H9 (cell line): Measurements from ENCODE around the gene RUNX1. TPM values are rescaled to one million over a fixed set of nuclear protein-coding genes. Genes with fewer than 3 reads are reported as not detected.

Experiments used
- DNase-seq: peaks from one replicate; pipeline ENCODE4 v3.0.0-alpha.2; 2017
- H2AFZ ChIP-seq: one replicate; pipeline ENCODE4 v1.6.1; 2013; ENCODE audit warnings: mild to moderate bottlenecking, low read length, control low read depth, moderate library complexity
- H2AK5ac ChIP-seq: 2 replicates; pipeline ENCODE4 v1.6.1; 2013; ENCODE audit warnings: low read length, control low read depth, mixed read lengths; ENCODE audit not compliant: insufficient read length
- H2BK120ac ChIP-seq: one replicate; pipeline ENCODE4 v1.6.1; 2013; ENCODE audit warnings: low read depth, mild to moderate bottlenecking, low read length, control low read depth, inconsistent platforms; ENCODE audit not compliant: poor library complexity, severe bottlenecking
- H2BK12ac ChIP-seq: 2 replicates; pipeline ENCODE4 v1.6.1; 2013; ENCODE audit warnings: low read length, control low read depth, mixed read lengths, low read depth; ENCODE audit not compliant: insufficient read length
- H2BK15ac ChIP-seq: 2 replicates; pipeline ENCODE4 v1.6.1; 2013; ENCODE audit warnings: low read depth, low read length, control low read depth
- H2BK20ac ChIP-seq: one replicate; pipeline ENCODE4 v1.6.1; 2013; ENCODE audit warnings: low read depth, mild to moderate bottlenecking, low read length, control low read depth, inconsistent platforms; ENCODE audit not compliant: poor library complexity, severe bottlenecking
- H2BK5ac ChIP-seq: 2 replicates; pipeline ENCODE4 v1.6.1; 2013; ENCODE audit warnings: low read length, control low read depth, mixed read lengths; ENCODE audit not compliant: insufficient read length
- H3K14ac ChIP-seq: 2 replicates; pipeline ENCODE4 v1.6.1; 2013; ENCODE audit warnings: low read length, control low read depth; ENCODE audit not compliant: insufficient read depth
- H3K18ac ChIP-seq: 2 replicates; pipeline ENCODE4 v1.6.1; 2013; ENCODE audit warnings: low read depth, mild to moderate bottlenecking, mixed read lengths, low read length, control low read depth; ENCODE audit not compliant: insufficient read length
- H3K23ac ChIP-seq: 2 replicates; pipeline ENCODE4 v1.6.1; 2013; ENCODE audit warnings: low read length, control low read depth, mixed read lengths, low read depth; ENCODE audit not compliant: insufficient read length
- H3K23me2 ChIP-seq: 2 replicates; pipeline ENCODE4 v1.6.1; 2013; ENCODE audit warnings: low read depth, mild to moderate bottlenecking, mixed read lengths, low read length, control low read depth; ENCODE audit not compliant: insufficient read length, poor library complexity, severe bottlenecking
- H3K27ac ChIP-seq: 2 replicates; pipeline ENCODE4 v1.5.1; 2013; ENCODE audit warnings: low read length, control low read depth, mixed read lengths, low read depth; ENCODE audit not compliant: insufficient read length
- H3K27me3 ChIP-seq: 2 replicates; pipeline ENCODE4 v1.6.1; 2013; ENCODE audit warnings: low read length, control low read depth, inconsistent platforms; ENCODE audit not compliant: insufficient read depth
- H3K4ac ChIP-seq: 2 replicates; pipeline ENCODE4 v1.6.1; 2013; ENCODE audit warnings: low read depth, mild to moderate bottlenecking, control low read depth, inconsistent platforms, low read length, moderate library complexity
- H3K4me1 ChIP-seq: 2 replicates; pipeline ENCODE4 v1.6.1; 2013; ENCODE audit warnings: low read length, control low read depth, inconsistent platforms; ENCODE audit not compliant: insufficient read depth
- H3K4me2 ChIP-seq: 2 replicates; pipeline ENCODE4 v1.6.1; 2013; ENCODE audit warnings: low read length, control low read depth, mixed read lengths; ENCODE audit not compliant: insufficient read length, insufficient read depth
- H3K56ac ChIP-seq: 2 replicates; pipeline ENCODE4 v1.6.1; 2013; ENCODE audit warnings: low read depth, mild to moderate bottlenecking, mixed read lengths, low read length, control low read depth; ENCODE audit not compliant: insufficient read length
- H3K79me1 ChIP-seq: 2 replicates; pipeline ENCODE4 v1.6.1; 2013; ENCODE audit warnings: low read depth, mild to moderate bottlenecking, moderate library complexity, low read length, control low read depth, inconsistent platforms; ENCODE audit not compliant: insufficient read depth, poor library complexity, severe bottlenecking
- H3K79me2 ChIP-seq: 2 replicates; pipeline ENCODE4 v1.6.1; 2013; ENCODE audit warnings: low read length, control low read depth, inconsistent platforms; ENCODE audit not compliant: insufficient read depth
- H3K9ac ChIP-seq: 2 replicates; pipeline ENCODE4 v1.6.1; 2013; ENCODE audit warnings: low read length, control low read depth, mixed read lengths; ENCODE audit not compliant: insufficient read length; ENCODE audit errors: extremely low read depth
- H3K9me3 ChIP-seq: one replicate; pipeline ENCODE4 v1.6.1; 2013; ENCODE audit warnings: low read depth, low read length, inconsistent platforms; ENCODE audit not compliant: control insufficient read depth
- H3T11ph ChIP-seq: one replicate; pipeline ENCODE4 v1.6.1; 2013; ENCODE audit warnings: mild to moderate bottlenecking, low read length, control low read depth, inconsistent platforms
- H4K20me1 ChIP-seq: one replicate; pipeline ENCODE4 v1.6.1; 2013; ENCODE audit not compliant: control insufficient read depth, insufficient read length, insufficient read depth
- H4K5ac ChIP-seq: 2 replicates; pipeline ENCODE4 v1.6.1; 2013; ENCODE audit warnings: low read depth, mild to moderate bottlenecking, mixed read lengths, low read length, control low read depth; ENCODE audit not compliant: insufficient read length
- H4K8ac ChIP-seq: replicated peaks from 2 replicates; pipeline ENCODE4 v1.6.1; 2013; ENCODE audit warnings: low read length, control low read depth, mixed read lengths, low read depth; ENCODE audit not compliant: insufficient read length
- H4K91ac ChIP-seq: 2 replicates; pipeline ENCODE4 v1.6.1; 2013; ENCODE audit warnings: low read depth, mild to moderate bottlenecking, moderate library complexity, mixed read lengths, low read length, control low read depth; ENCODE audit not compliant: insufficient read length
- H3K27ac Mint-ChIP-seq, 3 experiments: 2 replicates in 2 of 3; 3 replicates in 1 of 3; pipeline ENCODE4 v1.8.0; 2020 to 2021; ENCODE audit warnings: mixed read lengths in 3 of 3, mild to moderate bottlenecking in 1 of 3, moderate library complexity in 1 of 3
- H3K27me3 Mint-ChIP-seq: 2 replicates; pipeline ENCODE4 v1.8.0; 2021; ENCODE audit warnings: low read depth, mild to moderate bottlenecking, moderate library complexity, mixed read lengths
- H3K36me3 Mint-ChIP-seq, 3 experiments: 2 replicates in 2 of 3; 3 replicates in 1 of 3; pipeline ENCODE4 v1.8.0; 2020 to 2021; ENCODE audit warnings: low read depth in 3 of 3, mixed read lengths in 3 of 3; ENCODE audit not compliant: insufficient read depth in 1 of 3
- H3K4me1 Mint-ChIP-seq, 2 experiments: 2 replicates each; pipeline ENCODE4 v1.8.0; 2020; ENCODE audit warnings: mixed read lengths in 2 of 2
- H3K4me3 Mint-ChIP-seq, 2 experiments: 2 replicates in 1 of 2; 3 replicates in 1 of 2; pipeline ENCODE4 v1.8.0; 2020 to 2021; ENCODE audit warnings: mild to moderate bottlenecking in 2 of 2, mixed read lengths in 2 of 2, moderate library complexity in 1 of 2
- H3K9me3 Mint-ChIP-seq, 2 experiments: 2 replicates in 1 of 2; 3 replicates in 1 of 2; pipeline ENCODE4 v1.8.0; 2020; ENCODE audit warnings: mild to moderate bottlenecking in 2 of 2, mixed read lengths in 2 of 2, moderate library complexity in 1 of 2
- CTCF ChIP-seq: fragments of 200-600 bp; sonication (generic); conservative IDR thresholded peaks from 3 replicates; pipeline ENCODE4 v1.8.0; 2021; ENCODE audit warnings: antibody characterized with exemption, mild to moderate bottlenecking
- WGBS: extraction: QIAGEN DNeasy Blood & Tissue Kit; methylation state at CpG from one replicate; pipeline ENCODE4 v1.1.7; 2013; ENCODE audit warnings: missing lambda C conversion rate, low lambda C conversion rate, mixed read lengths; ENCODE audit not compliant: insufficient read length; ENCODE audit errors: extremely low coverage; 5-methylcytosine and 5-hydroxymethylcytosine counted together
- total RNA-seq: library from RNA; stranded (reverse); gene quantifications from 2 replicates; pipeline ENCODE4 v1.2.1, GENCODE V29; 2021

Gene RUNX1
- total RNA-seq, 1 experiment from 2014 or later: 0.72 TPM

- no peak overlapping the region for H2BK5ac ChIP-seq
- H2AK5ac ChIP-seq: no peak overlapping the region
- Mint-ChIP-seq H3K27me3 (peaks cover 6% of the 10 kb centered on the region; the same call in 1 of the 2 replicates), H3K4me3 (no peak overlapping the region), H3K9me3 (peaks cover 0 to 2% of the 10 kb centered on the region in 2 experiments; a peak in 1 of 5 replicates), H3K36me3 (peaks cover 0 to 3% (median 0%) of the 10 kb centered on the region in 3 experiments; a peak in 1 of 7 replicates), H3K27ac (no peak overlapping the region), H3K4me1 (peaks cover 5 to 8% of the 10 kb centered on the region in 2 experiments)
- H2BK20ac ChIP-seq: no peak overlapping the region
- no peak overlapping the region for H2BK12ac ChIP-seq
- H3K27me3 ChIP-seq: no peaks in the 10 kb centered on the region
- H2BK120ac ChIP-seq: no peak overlapping the region
- no peaks in the 10 kb centered on the region for H3K9me3 ChIP-seq
- H4K91ac ChIP-seq: no peak overlapping the region
- H4K8ac ChIP-seq: no peak overlapping the region
- no peaks in the 10 kb centered on the region for H3K23me2 ChIP-seq
- no peak overlapping the region for H3K27ac ChIP-seq
- no peak overlapping the region for H3K14ac ChIP-seq
- no peaks in the 10 kb centered on the region for H3K79me2 ChIP-seq
- no peak overlapping the region for H3K9ac ChIP-seq
- no peak overlapping the region for H2BK15ac ChIP-seq
- no peak for TF ChIP-seq CTCF
- H3K23ac ChIP-seq: no peak overlapping the region
- H3K4me1 ChIP-seq: no peaks in the 10 kb centered on the region
- no peak for DNase-seq
- H4K20me1 ChIP-seq: no peaks in the 10 kb centered on the region
- H4K5ac ChIP-seq: no peak overlapping the region
- no peak overlapping the region for H2AFZ ChIP-seq
- no peak overlapping the region for H3T11ph ChIP-seq
- H3K4me2 ChIP-seq: no peak overlapping the region
- WGBS: no CpG with 5 or more reads among the region's 10 CpGs
- no peak overlapping the region for H3K56ac ChIP-seq
- no peak overlapping the region for H3K18ac ChIP-seq
- H3K79me1 ChIP-seq: no peaks in the 10 kb centered on the region
- no peak overlapping the region for H3K4ac ChIP-seq
Observed at GRCh38 chr21:34999397-34999941, 49.6 kb downstream of the RUNX1 start.
